Stomach (tissue), 4 donors: ENCODE results near the gene DENND4C.

Source experiments
- EP300 ChIP-seq: sonication (generic); formaldehyde crosslinking; IDR thresholded peaks from one replicate; pipeline ENCODE4 v1.6.1; 2017; ENCODE audit warnings: antibody characterized with exemption
- POLR2AphosphoS5 ChIP-seq, 3 donors: sonication (generic); formaldehyde crosslinking; IDR thresholded peaks; one replicate each; pipeline ENCODE4 v1.6.1; 2016; ENCODE audit warnings: antibody characterized with exemption in 3 of 3
- TF ChIP-seq, protein P1 (sequence below), 7 experiments: fragments of 450-650 bp in 4 of 7; fragments of 200-600 bp in 3 of 7; sonication (generic) in 3 of 7; IDR thresholded peaks; one replicate each; pipeline ENCODE4 v1.5.1; 2016 to 2019; ENCODE audit warnings: antibody characterized with exemption in 7 of 7, control low read depth in 2 of 7, mild to moderate bottlenecking in 1 of 7

GRCh38 chr9:19378164-19378563 is 147.7 kb downstream of the DENND4C start:
- TF ChIP-seq, protein P1, sequence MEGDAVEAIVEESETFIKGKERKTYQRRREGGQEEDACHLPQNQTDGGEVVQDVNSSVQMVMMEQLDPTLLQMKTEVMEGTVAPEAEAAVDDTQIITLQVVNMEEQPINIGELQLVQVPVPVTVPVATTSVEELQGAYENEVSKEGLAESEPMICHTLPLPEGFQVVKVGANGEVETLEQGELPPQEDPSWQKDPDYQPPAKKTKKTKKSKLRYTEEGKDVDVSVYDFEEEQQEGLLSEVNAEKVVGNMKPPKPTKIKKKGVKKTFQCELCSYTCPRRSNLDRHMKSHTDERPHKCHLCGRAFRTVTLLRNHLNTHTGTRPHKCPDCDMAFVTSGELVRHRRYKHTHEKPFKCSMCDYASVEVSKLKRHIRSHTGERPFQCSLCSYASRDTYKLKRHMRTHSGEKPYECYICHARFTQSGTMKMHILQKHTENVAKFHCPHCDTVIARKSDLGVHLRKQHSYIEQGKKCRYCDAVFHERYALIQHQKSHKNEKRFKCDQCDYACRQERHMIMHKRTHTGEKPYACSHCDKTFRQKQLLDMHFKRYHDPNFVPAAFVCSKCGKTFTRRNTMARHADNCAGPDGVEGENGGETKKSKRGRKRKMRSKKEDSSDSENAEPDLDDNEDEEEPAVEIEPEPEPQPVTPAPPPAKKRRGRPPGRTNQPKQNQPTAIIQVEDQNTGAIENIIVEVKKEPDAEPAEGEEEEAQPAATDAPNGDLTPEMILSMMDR (IDR thresholded peaks at IDR 0.05), result no peak
- TF ChIP-seq POLR2AphosphoS5 (IDR thresholded peaks at IDR 0.05) (no peak), EP300 (no peak)
